K562 (cell line): Measurements from ENCODE around the gene TNF. TPM values are rescaled to one million over a fixed set of nuclear protein-coding genes. Genes with fewer than 3 reads are reported as not detected.

ENCODE experiments used
- ATF3 ChIP-seq, 2 experiments: fragments of 450-650 bp in 1 of 2; sonication (generic) in 1 of 2; formaldehyde crosslinking in 1 of 2; IDR thresholded peaks in 1 of 2; conservative IDR thresholded peaks in 1 of 2; 2 replicates each; pipeline versions ENCODE4 v1.6.1 to v1.8.1; 2016 to 2023; ENCODE audit warnings: mild to moderate bottlenecking in 2 of 2, moderate library complexity in 2 of 2, inconsistent platforms in 1 of 2, missing genetic modification reagents in 1 of 2
- CBFA2T3 ChIP-seq: fragments of 450-650 bp; IDR thresholded peaks from 2 replicates; pipeline ENCODE4 v1.6.1; 2017
- DDX20 ChIP-seq: fragments of 450-650 bp; IDR thresholded peaks from 2 replicates; pipeline ENCODE4 v1.6.1; 2016; ENCODE audit warnings: missing genetic modification characterization, low read depth, mild to moderate bottlenecking, missing compliant biosample characterization, moderate library complexity
- FOXK2 ChIP-seq, 2 experiments: fragments of 450-650 bp; IDR thresholded peaks in 1 of 2; conservative IDR thresholded peaks in 1 of 2; 2 replicates each; pipeline ENCODE4 v1.6.1; 2016; ENCODE audit warnings: low read depth in 2 of 2, mild to moderate bottlenecking in 1 of 2
- HNRNPL ChIP-seq: fragments of 200-400 bp; formaldehyde crosslinking; IDR thresholded peaks from 2 replicates; pipeline ENCODE4 v1.6.1; 2017; ENCODE audit warnings: low read depth, mild to moderate bottlenecking, low read length
- NRF1 ChIP-seq, 2 experiments: fragments of 450-650 bp; IDR thresholded peaks in 1 of 2; conservative IDR thresholded peaks in 1 of 2; 2 replicates each; pipeline ENCODE4 v1.6.1; 2014; ENCODE audit warnings: mild to moderate bottlenecking in 2 of 2
- POLR2B ChIP-seq: fragments of 450-650 bp; IDR thresholded peaks from 2 replicates; pipeline ENCODE4 v1.6.1; 2018; ENCODE audit warnings: low read depth; ENCODE audit not compliant: partially characterized antibody
- RB1 ChIP-seq: fragments of 450-650 bp; IDR thresholded peaks from 2 replicates; pipeline ENCODE4 v1.6.1; 2017; ENCODE audit warnings: low read depth, mild to moderate bottlenecking
- SMARCC2 ChIP-seq: fragments of 450-650 bp; IDR thresholded peaks from 2 replicates; pipeline ENCODE4 v1.6.1; 2017; ENCODE audit warnings: antibody characterized with exemption, moderate library complexity, mild to moderate bottlenecking, low read depth
- THAP12 ChIP-seq: fragments of 250-450 bp; sonication (Bioruptor Pico); IDR thresholded peaks from 2 replicates; pipeline ENCODE4 v1.9.0; 2021; ENCODE audit warnings: mild to moderate bottlenecking, inconsistent platforms
- USF1 ChIP-seq: sonication (generic); formaldehyde crosslinking; IDR thresholded peaks from 2 replicates; pipeline ENCODE4 v1.9.0; 2022; ENCODE audit warnings: mild to moderate bottlenecking, missing genetic modification reagents
- VEZF1 ChIP-seq: fragments of 200-800 bp; sonication (Bioruptor generic); IDR thresholded peaks from 2 replicates; pipeline ENCODE4 v1.6.1; 2017; ENCODE audit warnings: missing genetic modification characterization, missing compliant biosample characterization
- ZMIZ1 ChIP-seq, 2 experiments: fragments of 150-350 bp in 1 of 2; IDR thresholded peaks; 2 replicates each; pipeline ENCODE4 v1.6.1; 2012 to 2016; ENCODE audit warnings: low read depth in 2 of 2, low read length in 2 of 2, mild to moderate bottlenecking in 1 of 2, moderate library complexity in 1 of 2
- ZNF586 ChIP-seq: fragments of 450-650 bp; formaldehyde crosslinking; conservative IDR thresholded peaks from 2 replicates; pipeline ENCODE4 v1.4.0; 2020; ENCODE audit warnings: mild to moderate bottlenecking, moderate library complexity
- polyA plus RNA-seq, 8 experiments: library from polyadenylated mRNA; depleted of rRNA in 4 of 8; stranded (reverse) in 5 of 8; unstranded in 3 of 8; fragments of >200 nt; fragmentation: Nextera tagmentation in 2 of 8; fragmentation: Illumina TruSeq in 1 of 8; extraction: Ambion mirVana in 2 of 8; extraction: Trizol in 1 of 8; gene quantifications; 2 replicates each; pipeline versions ENCODE4 v1.2.1 to v1.2.3, GENCODE V29; 2011 to 2014; ENCODE audit warnings: inconsistent platforms in 1 of 8, missing spikeins in 1 of 8
- total RNA-seq, 7 experiments: library from RNA; depleted of rRNA in 6 of 7; stranded (reverse); fragments of >200 nt in 6 of 7; fragmentation: Illumina TruSeq in 2 of 7; extraction: Trizol in 2 of 7; gene quantifications; 2 replicates each; pipeline versions ENCODE4 v1.2.1 to v1.2.3, GENCODE V29; 2011 to 2021; ENCODE audit warnings: low replicate concordance in 1 of 7
- TF ChIP-seq, protein P1 (sequence below), 2 experiments: fragments of 450-650 bp; conservative IDR thresholded peaks; 2 replicates each; pipeline ENCODE4 v1.6.1; 2017; ENCODE audit warnings: mild to moderate bottlenecking in 2 of 2, moderate library complexity in 2 of 2

Gene TNF
- total and polyA plus RNA-seq, 9 of the 15 experiments (the other 6 are each of a cell fraction or from before 2014, with no cell fraction given), result 0.08 to 0.40 TPM; not detected in 7

GRCh38 chr6:31580807-31581433 is 5.6 kb downstream of the TNF start (continued):
- TF ChIP-seq DDX20 (tag), result no peak
- peak; percentile 41; the same call in 1 of the 2 replicates for TF ChIP-seq SMARCC2
- TF ChIP-seq, protein P1, sequence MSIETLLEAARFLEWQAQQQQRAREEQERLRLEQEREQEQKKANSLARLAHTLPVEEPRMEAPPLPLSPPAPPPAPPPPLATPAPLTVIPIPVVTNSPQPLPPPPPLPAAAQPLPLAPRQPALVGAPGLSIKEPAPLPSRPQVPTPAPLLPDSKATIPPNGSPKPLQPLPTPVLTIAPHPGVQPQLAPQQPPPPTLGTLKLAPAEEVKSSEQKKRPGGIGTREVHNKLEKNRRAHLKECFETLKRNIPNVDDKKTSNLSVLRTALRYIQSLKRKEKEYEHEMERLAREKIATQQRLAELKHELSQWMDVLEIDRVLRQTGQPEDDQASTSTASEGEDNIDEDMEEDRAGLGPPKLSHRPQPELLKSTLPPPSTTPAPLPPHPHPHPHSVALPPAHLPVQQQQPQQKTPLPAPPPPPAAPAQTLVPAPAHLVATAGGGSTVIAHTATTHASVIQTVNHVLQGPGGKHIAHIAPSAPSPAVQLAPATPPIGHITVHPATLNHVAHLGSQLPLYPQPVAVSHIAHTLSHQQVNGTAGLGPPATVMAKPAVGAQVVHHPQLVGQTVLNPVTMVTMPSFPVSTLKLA (conservative IDR thresholded peaks at IDR 0.05), result peak in 1 of 2 experiments; percentile 72; a peak in 3 of 4 replicates
- TF ChIP-seq ZMIZ1 (IDR thresholded peaks at IDR 0.05; ENCODE audit: low read depth in 2 of 2, low read length in 2 of 2), result 0 out of 4 replicates have a peak, but pooled peaks of 1 of the 2 experiments have one; percentile 36
- TF ChIP-seq POLR2B, result peak; percentile 69
- TF ChIP-seq RB1, result peak; percentile 97
- peak; percentile 69; the same call in 1 of the 2 replicates for TF ChIP-seq USF1 (CRISPR knock-in tag)
- peak; percentile 81 to 85 for TF ChIP-seq NRF1 (conservative IDR thresholded peaks at IDR 0.05 in 1 of 2, IDR thresholded peaks at IDR 0.05 in 1 of 2)
- TF ChIP-seq HNRNPL, result 0 out of 2 replicates have a peak, but pooled peaks have one; percentile 37
- no peak for TF ChIP-seq ZNF586 (CRISPR knock-in tag)
- no peak for TF ChIP-seq CBFA2T3
- TF ChIP-seq ATF3 (IDR thresholded peaks at IDR 0.05), result no peak
- peak; percentile 85 for TF ChIP-seq ATF3 (CRISPR knock-in tag; conservative IDR thresholded peaks at IDR 0.05)
- TF ChIP-seq VEZF1 (CRISPR knock-in tag), result peak; percentile 75
- no peak; a peak in 1 of 4 replicates for TF ChIP-seq FOXK2 (conservative IDR thresholded peaks at IDR 0.05 in 1 of 2, IDR thresholded peaks at IDR 0.05 in 1 of 2; ENCODE audit: low read depth in 2 of 2)
- peak; percentile 82; the same call in 1 of the 2 replicates for TF ChIP-seq THAP12 (CRISPR knock-in tag)
